DMS79 (cell line): Measurements from ENCODE around the gene ENPEP.
"Not testable (repeated sequence)": the region's sequence is repeated elsewhere in the genome, so short reads cannot be mapped to it uniquely, and the experiment has no call there.

Experiments used
- DNase-seq: peaks from one replicate; lab custom pipeline; 2025; lab: John Stamatoyannopoulos, UW

Gene ENPEP

GRCh38 chr4:110484029-110484428 is 8.1 kb downstream of the ENPEP start:
- no peak for DNase-seq

DNA sequence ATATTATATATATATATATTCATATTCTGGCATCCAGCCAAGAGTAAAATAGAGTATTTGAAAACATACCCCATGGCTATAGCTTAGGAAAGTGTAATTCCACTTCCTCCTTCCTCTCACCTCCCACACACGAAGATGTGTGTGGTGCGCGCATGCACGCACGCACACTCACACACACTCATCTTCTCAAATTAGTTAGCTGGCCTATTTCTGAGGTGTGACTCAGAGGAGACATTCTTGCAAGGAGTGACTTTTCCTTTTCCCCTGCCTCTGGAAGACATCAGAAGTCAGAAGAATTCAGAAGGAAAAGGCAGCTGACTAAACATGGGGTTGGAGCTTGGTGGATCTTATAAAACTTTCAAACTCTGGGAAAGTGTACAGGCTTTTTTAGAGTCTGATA is 8.8 kb downstream of the ENPEP start:
- no peak for DNase-seq

GRCh38 chr4:110485452-110485851 is 9.5 kb downstream of the ENPEP start:
- no peak for DNase-seq

DNA sequence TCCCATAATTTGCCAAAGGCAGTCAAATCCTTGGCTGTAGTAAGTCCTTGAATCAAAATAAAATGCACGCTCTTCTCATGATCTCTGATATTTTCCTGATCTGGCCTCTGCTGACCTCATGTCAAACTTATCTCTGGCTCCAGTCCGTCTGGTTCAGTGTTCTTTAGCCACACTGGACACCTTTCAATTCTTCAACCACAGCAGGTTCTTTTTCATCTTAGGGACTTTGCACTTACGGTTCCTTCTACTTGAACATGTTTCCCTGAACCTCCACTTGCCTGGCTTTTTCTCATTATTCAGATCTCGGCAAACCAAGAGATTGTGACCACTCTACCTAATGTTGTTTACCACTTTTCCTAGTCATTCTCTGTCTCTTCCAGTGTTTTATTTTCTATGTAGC is 10.3 kb downstream of the ENPEP start:
- no peak for DNase-seq

DNA sequence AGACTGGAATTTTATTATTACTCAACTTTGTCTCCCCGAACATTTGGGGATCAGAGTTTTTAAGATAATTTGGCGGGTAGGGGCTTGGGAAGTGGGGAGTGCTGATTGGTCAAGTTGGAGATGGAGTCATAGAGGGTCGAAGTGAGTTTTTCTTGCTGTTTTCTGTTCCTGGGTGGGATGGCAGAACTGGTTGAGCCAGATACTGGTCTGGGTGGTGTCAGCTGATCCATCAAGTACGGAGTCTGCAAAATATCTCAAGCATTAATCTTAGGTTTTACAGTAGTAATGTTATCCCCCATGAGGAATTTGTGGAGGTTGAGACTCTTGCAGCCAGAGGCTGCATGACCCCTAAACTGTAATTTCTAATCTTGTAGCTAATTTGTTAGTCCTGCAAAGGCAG is 10.9 kb downstream of the ENPEP start:
- DNase-seq = not testable (repeated sequence)

DNA sequence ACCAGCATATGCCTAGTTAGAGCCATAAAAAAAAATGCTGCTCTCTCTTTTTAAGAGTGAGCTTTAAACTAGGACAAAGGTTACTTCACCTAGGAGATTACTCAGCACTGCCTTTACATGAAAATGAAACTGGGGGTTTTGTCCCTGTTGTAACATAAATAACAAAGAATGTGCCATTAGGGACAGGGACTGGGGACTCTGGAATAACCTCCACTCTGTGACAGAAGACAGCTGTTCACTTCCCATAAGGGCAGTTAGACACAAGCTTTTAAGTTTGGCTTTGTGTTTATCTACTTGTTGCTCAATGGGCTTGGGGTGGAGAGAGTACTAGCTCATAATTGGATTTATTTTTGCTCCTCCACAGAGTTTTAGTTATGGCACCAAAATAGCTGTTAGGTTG is 11.9 kb downstream of the ENPEP start:
- no peak for DNase-seq

GRCh38 chr4:110489901-110490508 is 14.1 kb downstream of the ENPEP start:
- no peak for DNase-seq

GRCh38 chr4:110492522-110492921 is 16.6 kb downstream of the ENPEP start:
- no peak for DNase-seq

- DNase-seq = no peak
These were observed 17.6 kb downstream of the ENPEP start for GRCh38 chr4:110493520-110493919.

DNA sequence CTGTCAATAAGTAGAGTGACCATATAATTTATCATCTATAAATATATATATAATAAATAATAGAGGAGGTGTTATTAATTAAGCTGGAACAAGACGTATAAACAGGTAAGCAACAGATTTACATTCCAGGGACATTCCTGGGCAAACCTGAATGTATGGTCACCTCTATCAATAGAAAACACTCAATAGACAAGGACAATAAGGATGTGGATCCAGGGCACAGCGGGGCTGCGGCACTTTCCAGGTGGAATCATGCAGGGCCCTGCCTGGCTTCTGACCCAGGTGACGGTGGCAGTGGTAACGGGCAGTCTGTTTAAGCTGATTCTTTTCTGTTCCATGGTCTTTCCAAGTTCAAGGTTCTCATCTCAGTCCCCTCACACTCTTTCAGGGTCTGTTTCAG is 22.5 kb downstream of the ENPEP start:
- DNase-seq = no peak

DNA sequence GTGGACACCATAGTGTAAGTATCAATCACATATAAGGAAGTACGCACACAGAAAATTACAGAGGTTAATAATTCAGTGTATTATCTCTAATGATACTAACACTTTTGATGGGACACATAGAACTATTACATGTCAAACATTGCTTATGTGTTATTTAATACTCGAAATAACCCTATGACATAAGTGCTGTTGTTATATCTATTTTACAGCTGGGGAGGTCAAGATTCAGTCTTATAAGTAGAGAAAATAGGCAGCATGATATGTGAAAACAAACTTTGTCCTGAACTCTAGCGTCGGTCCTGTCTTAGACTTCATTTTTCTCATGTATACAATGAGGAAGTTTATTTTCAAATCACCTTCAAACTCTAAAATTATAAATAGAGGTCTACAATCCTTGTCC is 23.2 kb downstream of the ENPEP start:
- DNase-seq = no peak

DNA sequence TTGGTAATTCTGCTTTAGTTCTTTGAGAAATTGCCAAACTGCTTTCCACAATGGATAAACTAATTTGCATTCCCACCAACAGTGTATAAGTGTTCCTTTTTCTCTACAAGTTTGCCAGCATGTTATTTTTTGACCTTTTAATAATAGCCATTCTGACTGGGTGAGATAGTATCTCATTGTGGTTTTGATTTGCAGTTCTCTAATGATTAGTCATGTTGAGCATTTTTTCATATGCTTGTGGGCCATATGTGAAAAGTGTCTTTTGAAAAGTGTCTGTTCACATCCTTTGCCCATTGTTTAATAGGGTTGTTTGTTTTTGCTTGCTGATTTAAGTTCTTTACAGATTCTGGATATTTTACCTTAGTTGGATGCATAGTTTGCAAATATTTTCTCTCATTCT is 25.9 kb downstream of the ENPEP start:
- DNase-seq = no peak

GRCh38 chr4:110503270-110504083 is 27.5 kb downstream of the ENPEP start:
- DNase-seq = no peak

GRCh38 chr4:110504084-110504435 is 28.1 kb downstream of the ENPEP start:
- DNase-seq = no peak

DNA sequence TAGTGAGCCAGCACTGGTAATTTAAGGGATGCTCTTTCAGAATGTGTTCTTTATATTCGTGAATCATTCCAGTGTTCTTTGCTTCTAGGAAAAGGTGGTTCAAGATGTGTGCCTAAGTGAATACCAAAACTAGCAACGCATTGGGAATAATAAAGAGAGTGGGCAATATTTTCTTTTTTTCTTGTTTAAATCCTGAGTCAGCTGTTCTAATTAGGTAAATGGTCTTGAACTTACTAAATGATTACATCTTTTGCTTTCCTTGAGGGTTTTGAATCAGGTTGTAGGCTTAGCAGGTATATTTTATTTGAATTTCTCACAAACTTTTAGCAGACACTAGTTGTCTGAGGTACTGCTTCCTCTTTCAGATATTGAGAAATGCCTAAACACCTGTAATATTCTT is 29.5 kb downstream of the ENPEP start:
- DNase-seq = no peak

GRCh38 chr4:110508827-110509710 is 33.1 kb downstream of the ENPEP start:
- no peak for DNase-seq

GRCh38 chr4:110510277-110510676 is 34.3 kb downstream of the ENPEP start:
- DNase-seq = no peak

DNA sequence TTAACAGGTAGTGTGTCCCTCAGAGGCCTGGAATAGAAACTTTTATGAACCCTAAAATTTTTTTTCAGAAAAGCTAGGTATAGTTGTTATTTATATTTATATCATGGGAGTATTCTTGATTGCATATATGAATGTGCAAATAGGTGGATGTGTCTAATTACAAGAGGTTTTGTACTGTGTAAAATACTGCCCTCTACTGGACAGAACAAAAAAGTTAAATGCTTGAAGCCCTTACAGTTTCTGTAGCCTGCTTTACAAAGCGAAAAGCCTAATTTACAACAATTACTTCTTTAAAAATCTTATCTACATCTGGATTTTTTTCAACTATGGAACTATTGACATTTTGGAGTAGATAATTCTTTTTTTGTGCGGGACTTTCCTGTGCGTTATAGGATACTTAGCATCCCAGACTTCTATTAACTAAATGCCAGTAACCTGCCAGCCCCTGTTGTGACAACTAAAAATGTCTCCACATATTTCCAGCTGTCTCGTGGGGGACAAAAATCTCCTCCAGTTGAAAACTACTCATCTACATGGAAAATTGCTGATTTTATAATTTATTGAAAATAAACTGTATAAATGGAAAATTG is 35.1 kb downstream of the ENPEP start:
- DNase-seq = peak; percentile 4

DNA sequence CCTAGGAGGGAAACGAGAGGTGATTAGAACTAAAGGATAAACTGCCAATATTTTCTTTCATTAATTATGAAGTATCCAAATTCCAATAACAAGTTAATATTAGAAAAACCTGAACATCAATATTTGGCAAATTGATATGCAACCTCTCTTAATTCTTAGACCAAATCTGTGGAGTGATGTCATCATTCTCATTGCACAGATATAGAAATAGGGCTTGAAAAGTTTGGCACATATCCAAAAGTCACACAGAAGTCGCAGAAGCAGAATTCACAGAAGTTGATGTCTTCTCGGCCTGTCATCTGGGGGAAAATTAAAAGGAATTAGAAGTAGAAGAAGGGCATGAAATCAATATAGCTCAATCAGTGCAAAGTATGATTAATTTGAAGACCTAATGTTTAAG is 36.9 kb downstream of the ENPEP start:
- DNase-seq = no peak

- DNase-seq = no peak
These were observed 39.0 kb downstream of the ENPEP start for GRCh38 chr4:110514889-110515479.

DNA sequence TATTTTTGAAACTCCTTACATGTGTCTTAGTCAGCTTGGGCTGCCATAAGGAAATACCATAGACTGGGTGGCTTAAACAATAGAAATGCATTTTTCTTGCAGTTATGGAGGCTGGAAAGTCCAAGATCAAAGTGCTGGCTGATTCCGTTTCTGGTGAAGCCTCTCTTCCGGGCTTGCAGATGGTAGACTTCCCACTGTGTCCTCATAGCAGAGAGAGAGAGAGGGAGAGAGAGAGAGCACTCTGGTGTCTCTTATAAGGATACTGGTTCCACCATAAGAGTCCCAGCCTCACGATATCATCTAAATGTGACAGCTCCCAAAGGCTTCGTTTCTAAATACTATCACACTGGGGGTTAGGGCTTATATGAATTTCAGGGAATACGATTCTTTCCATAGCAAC is 39.7 kb downstream of the ENPEP start:
- DNase-seq = no peak
